GM12891 (cell line): Measurements from ENCODE around the gene NEGR1.

Source experiments
- DNase-seq: peaks from one replicate; pipeline ENCODE4 v3.0.0; 2011; ENCODE audit warnings: low spot score; ENCODE audit not compliant: insufficient read length
- FAIRE-seq: peaks from 2 replicates; lab custom pipeline; 2011; peaks lifted over from hg19 to GRCh38; lab: Jason Lieb, UNC
- PAX5 ChIP-seq: IDR thresholded peaks from 2 replicates; pipeline ENCODE4 v1.6.1; 2011; ENCODE audit warnings: low read length, moderate library complexity, mild to moderate bottlenecking; ENCODE audit not compliant: insufficient read depth, severe bottlenecking
- POLR2A ChIP-seq: IDR thresholded peaks from 2 replicates; pipeline ENCODE4 v1.6.1; 2011; ENCODE audit warnings: low read depth, low read length, control low read depth
- POLR2AphosphoS5 ChIP-seq: IDR thresholded peaks from 2 replicates; pipeline ENCODE4 v1.6.1; 2011; ENCODE audit warnings: low read depth, low read length, control low read depth
- POU2F2 ChIP-seq: IDR thresholded peaks from 2 replicates; pipeline ENCODE4 v1.6.1; 2011; ENCODE audit warnings: low read depth, mild to moderate bottlenecking, control low read depth, low read length, moderate library complexity
- SPI1 ChIP-seq: IDR thresholded peaks from 2 replicates; pipeline ENCODE4 v1.6.1; 2011; ENCODE audit warnings: low read depth, low read length, control low read depth
- TAF1 ChIP-seq: IDR thresholded peaks from 2 replicates; pipeline ENCODE4 v1.6.1; 2011; ENCODE audit warnings: low read depth, low read length, control low read depth

Gene NEGR1

GRCh38 chr1:71693581-71693980, 588.8 kb downstream of the NEGR1 start:
- DNase-seq (no peak), FAIRE-seq (no peak)
- no peak for TF ChIP-seq POU2F2
- no peak for TF ChIP-seq SPI1
- no peak for TF ChIP-seq POLR2AphosphoS5
- TF ChIP-seq PAX5: no peak
- no peak for TF ChIP-seq TAF1
- TF ChIP-seq POLR2A: no peak

GRCh38 chr1:71689635-71690034, 592.7 kb downstream of the NEGR1 start:
- DNase-seq: no peak
- no peak for TF ChIP-seq POLR2A
- no peak for TF ChIP-seq POLR2AphosphoS5
- no peak for TF ChIP-seq TAF1
- TF ChIP-seq POU2F2: no peak
- TF ChIP-seq PAX5: no peak
- TF ChIP-seq SPI1: no peak
- no peak for FAIRE-seq

DNA sequence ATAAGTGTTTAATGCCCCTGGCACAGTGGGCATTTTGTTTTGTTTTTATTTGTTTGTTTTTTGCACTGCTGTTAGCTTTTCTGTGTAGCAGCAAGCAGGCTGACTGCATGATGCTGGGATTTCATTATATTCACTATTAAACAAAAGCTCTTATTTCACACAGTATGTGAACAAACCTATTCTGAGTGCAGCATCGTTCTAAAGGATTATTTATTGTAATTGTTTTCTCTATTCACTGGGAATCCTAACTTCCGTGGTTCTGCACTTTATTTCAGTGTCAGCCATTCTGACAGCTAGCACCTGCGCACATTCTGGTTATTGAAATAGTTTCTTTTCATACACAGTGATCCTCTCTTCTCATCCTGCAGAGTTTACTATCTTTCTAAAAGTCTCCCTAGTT, 595.0 kb downstream of the NEGR1 start:
- no peak for TF ChIP-seq POLR2AphosphoS5
- TF ChIP-seq POLR2A: no peak
- TF ChIP-seq SPI1: no peak
- no peak for TF ChIP-seq POU2F2
- TF ChIP-seq TAF1: no peak
- no peak for TF ChIP-seq PAX5
- no peak for FAIRE-seq
- no peak for DNase-seq

DNA sequence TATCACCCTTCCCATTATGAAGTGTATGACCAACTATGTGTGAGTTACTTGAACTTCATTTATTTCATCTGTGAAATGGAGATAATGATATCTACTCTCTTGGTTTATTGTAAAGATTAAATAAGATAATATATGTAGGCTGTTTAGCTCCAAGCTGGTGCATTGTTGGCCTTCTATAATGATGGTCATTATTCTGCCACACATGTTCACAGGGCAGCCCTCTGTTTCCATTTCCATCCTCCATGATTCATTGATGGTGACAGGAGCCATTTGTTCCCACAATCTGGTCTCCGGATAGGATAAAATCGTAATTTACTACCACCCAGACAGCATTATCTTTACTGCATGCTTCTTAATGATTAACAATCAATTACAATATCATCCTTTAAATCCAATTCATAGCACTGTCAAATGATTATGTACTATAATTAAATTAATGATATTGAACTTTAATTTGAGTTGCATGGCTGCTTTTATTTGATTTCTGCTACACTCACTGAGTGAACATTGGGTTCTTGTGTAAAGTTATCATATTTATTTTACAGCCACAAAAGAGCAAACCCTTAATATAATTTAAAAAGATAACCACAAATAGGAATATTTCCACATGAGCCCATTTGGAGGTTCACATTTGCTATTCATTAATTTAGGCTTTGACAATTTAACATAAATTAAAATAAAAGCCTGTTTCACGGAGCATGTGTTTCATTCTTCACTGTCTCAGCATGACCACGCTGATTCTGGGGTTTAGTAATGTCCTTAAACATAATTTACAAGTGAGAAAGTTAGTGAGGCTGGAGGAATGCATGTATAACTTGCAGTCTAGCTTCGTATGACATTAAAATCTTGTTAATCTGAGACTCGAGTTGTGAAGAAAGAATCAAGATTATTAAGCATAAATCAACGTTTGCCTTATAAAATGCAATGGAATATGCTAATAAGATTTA, 605.1 kb downstream of the NEGR1 start:
- no peak for DNase-seq
- FAIRE-seq: no peak
- TF ChIP-seq POLR2A (no peak), SPI1 (no peak), POLR2AphosphoS5 (no peak), PAX5 (no peak), POU2F2 (no peak), TAF1 (no peak)

- FAIRE-seq (no peak), DNase-seq (no peak)
- TF ChIP-seq SPI1: no peak
- no peak for TF ChIP-seq POLR2AphosphoS5
- no peak for TF ChIP-seq PAX5
- no peak for TF ChIP-seq POU2F2
- TF ChIP-seq POLR2A: no peak
- no peak for TF ChIP-seq TAF1
These were observed 614.3 kb downstream of the NEGR1 start for GRCh38 chr1:71668065-71668464.

GRCh38 chr1:71667216-71667615, 615.1 kb downstream of the NEGR1 start:
- TF ChIP-seq POLR2A (no peak), SPI1 (no peak), PAX5 (no peak), TAF1 (no peak), POLR2AphosphoS5 (no peak), POU2F2 (no peak)
- FAIRE-seq: no peak
- no peak for DNase-seq

DNA sequence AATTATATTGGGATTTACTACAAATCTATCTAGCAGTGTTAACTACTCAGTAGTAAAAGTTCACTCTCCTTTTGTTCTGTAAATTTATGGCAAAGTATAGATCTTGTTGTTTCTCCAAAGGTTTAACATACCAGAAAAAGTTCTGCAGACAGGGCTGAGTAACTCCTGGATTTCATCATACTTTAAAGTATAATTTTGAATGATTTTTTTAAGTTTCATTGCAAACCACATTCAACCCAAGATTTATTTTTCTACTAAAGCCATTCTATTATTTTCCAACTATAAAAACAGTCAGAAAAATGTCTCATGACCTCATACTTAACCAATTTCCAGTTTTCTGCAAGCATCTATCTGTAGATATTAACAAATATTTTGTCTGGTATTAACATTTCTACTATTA, 615.7 kb downstream of the NEGR1 start:
- FAIRE-seq: no peak
- no peak for DNase-seq
- no peak for TF ChIP-seq SPI1
- no peak for TF ChIP-seq POU2F2
- TF ChIP-seq POLR2AphosphoS5: no peak
- no peak for TF ChIP-seq PAX5
- no peak for TF ChIP-seq POLR2A
- no peak for TF ChIP-seq TAF1

DNA sequence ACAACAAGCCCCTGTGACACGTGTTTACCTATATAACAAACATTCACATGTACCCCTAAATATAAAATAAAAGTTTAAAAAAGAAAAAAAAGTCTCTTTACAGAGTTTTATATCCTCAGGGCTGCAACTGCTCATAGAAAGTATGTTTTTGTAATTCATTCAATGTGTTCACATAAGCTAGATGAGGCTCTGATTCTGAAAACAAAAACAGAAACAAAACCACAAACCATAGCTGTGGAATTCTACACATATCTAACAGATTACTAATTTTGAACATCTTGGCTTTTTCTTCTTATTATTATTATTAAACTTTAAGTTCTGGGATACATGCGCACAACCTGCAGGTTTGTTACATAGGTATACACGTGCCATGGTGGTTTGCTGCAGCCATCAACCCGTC, 621.9 kb downstream of the NEGR1 start:
- TF ChIP-seq POLR2A: no peak
- TF ChIP-seq PAX5: no peak
- TF ChIP-seq SPI1: no peak
- TF ChIP-seq POLR2AphosphoS5: no peak
- TF ChIP-seq TAF1: no peak
- no peak for TF ChIP-seq POU2F2
- FAIRE-seq: no peak
- no peak for DNase-seq

- TF ChIP-seq POU2F2: no peak
- TF ChIP-seq POLR2AphosphoS5: no peak
- no peak for TF ChIP-seq PAX5
- no peak for TF ChIP-seq TAF1
- TF ChIP-seq SPI1: no peak
- TF ChIP-seq POLR2A: no peak
- FAIRE-seq: no peak
- DNase-seq: no peak
These were observed 624.3 kb downstream of the NEGR1 start for GRCh38 chr1:71657891-71658679.
